22Rv1 (cell line): ENCODE measurements around the gene HDC.

Experiments
- ZFX ChIP-seq: fragments of 450-650 bp; IDR thresholded peaks from 2 replicates; pipeline ENCODE4 v1.6.1; 2017; ENCODE audit warnings: antibody characterized with exemption, borderline replicate concordance
- TF ChIP-seq, protein P1 (sequence below): fragments of 450-650 bp; IDR thresholded peaks from 2 replicates; pipeline ENCODE4 v1.5.1; 2017; ENCODE audit warnings: mild to moderate bottlenecking

DNA sequence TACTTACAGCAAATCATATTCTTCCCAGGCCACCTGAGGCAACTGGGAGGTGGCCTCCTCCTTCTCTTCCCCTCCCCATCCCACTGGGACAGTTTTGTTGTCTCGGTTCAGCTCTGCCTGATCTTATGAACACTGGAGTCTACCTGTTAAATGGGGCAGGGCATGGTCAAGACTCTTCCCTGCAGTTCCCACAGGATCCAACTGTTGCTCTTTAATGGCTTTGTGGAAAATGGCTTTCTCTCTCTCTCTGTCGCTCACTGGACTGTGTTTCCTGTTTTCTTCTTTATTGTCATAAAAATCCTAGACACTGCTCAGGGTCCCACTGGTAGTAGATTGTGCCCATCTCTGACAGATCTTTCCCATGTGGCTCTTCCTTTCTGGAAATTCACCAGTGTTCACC is 43.3 kb downstream of the HDC start:
- TF ChIP-seq, protein P1, sequence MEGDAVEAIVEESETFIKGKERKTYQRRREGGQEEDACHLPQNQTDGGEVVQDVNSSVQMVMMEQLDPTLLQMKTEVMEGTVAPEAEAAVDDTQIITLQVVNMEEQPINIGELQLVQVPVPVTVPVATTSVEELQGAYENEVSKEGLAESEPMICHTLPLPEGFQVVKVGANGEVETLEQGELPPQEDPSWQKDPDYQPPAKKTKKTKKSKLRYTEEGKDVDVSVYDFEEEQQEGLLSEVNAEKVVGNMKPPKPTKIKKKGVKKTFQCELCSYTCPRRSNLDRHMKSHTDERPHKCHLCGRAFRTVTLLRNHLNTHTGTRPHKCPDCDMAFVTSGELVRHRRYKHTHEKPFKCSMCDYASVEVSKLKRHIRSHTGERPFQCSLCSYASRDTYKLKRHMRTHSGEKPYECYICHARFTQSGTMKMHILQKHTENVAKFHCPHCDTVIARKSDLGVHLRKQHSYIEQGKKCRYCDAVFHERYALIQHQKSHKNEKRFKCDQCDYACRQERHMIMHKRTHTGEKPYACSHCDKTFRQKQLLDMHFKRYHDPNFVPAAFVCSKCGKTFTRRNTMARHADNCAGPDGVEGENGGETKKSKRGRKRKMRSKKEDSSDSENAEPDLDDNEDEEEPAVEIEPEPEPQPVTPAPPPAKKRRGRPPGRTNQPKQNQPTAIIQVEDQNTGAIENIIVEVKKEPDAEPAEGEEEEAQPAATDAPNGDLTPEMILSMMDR = no peak
- TF ChIP-seq ZFX = no peak
